NT2/D1 (cell line): ENCODE measurements around the gene TSPAN17.
A peak's percentile ranks its signal among the peaks of the same experiment; 100 is the strongest.

Experiments
- DNase-seq: peaks from one replicate; pipeline ENCODE4 v3.0.0-alpha.2; 2011; ENCODE audit warnings: low read depth, low spot score
- H3K27me3 ChIP-seq: 2 replicates; pipeline ENCODE4 v1.6.0; 2011; ENCODE audit warnings: mild to moderate bottlenecking; ENCODE audit not compliant: insufficient read length, insufficient read depth
- H3K36me3 ChIP-seq: 2 replicates; pipeline ENCODE4 v1.6.1; 2011; ENCODE audit warnings: mild to moderate bottlenecking, low read length, mixed read lengths; ENCODE audit not compliant: insufficient read depth, insufficient read length
- H3K4me1 ChIP-seq: 2 replicates; pipeline ENCODE4 v1.5.1; 2011; ENCODE audit not compliant: insufficient read depth, insufficient read length
- H3K4me3 ChIP-seq: 2 replicates; pipeline ENCODE4 v1.5.1; 2011; ENCODE audit warnings: low read depth; ENCODE audit not compliant: insufficient read length
- H3K9ac ChIP-seq: 2 replicates; pipeline ENCODE4 v1.6.0; 2011; ENCODE audit warnings: low read depth; ENCODE audit not compliant: insufficient read length
- H3K9me3 ChIP-seq: 2 replicates; pipeline ENCODE4 v1.5.1; 2011; ENCODE audit warnings: mild to moderate bottlenecking, low read length; ENCODE audit not compliant: insufficient read depth
- SUZ12 ChIP-seq: IDR thresholded peaks from 2 replicates; pipeline ENCODE4 v1.6.1; 2011; ENCODE audit not compliant: insufficient read length, insufficient read depth; ENCODE audit errors: extremely low read depth
- YY1 ChIP-seq: IDR thresholded peaks from 2 replicates; pipeline ENCODE4 v1.6.1; 2011; ENCODE audit not compliant: insufficient read length, insufficient read depth
- ZNF274 ChIP-seq: IDR thresholded peaks from 2 replicates; pipeline ENCODE4 v1.6.1; 2011; ENCODE audit warnings: mild to moderate bottlenecking, low read depth, low read length

The TSPAN17 gene

GRCh38 chr5:176687881-176688280, 40.6 kb downstream of the TSPAN17 start:
- no peak overlapping the region for H3K4me3 ChIP-seq
- DNase-seq, result no peak
- TF ChIP-seq YY1, result no peak
- TF ChIP-seq ZNF274, result no peak
- no peak for TF ChIP-seq SUZ12
- peaks cover 12% of the 10 kb centered on the region; the same call in 1 of the 2 replicates for H3K9me3 ChIP-seq
- no peak overlapping the region for H3K9ac ChIP-seq
- H3K4me1 ChIP-seq, result peaks cover 2% of the 10 kb centered on the region
- no peaks in the 10 kb centered on the region for H3K36me3 ChIP-seq
- no peaks in the 10 kb centered on the region for H3K27me3 ChIP-seq

- no peak overlapping the region for H3K4me3 ChIP-seq
- peaks cover 2% of the 10 kb centered on the region for H3K4me1 ChIP-seq
- H3K36me3 ChIP-seq, result no peaks in the 10 kb centered on the region
- TF ChIP-seq YY1, result no peak
- TF ChIP-seq ZNF274, result no peak
- no peak for TF ChIP-seq SUZ12
- H3K9ac ChIP-seq, result no peak overlapping the region
- no peak for DNase-seq
- H3K9me3 ChIP-seq, result peaks cover 12% of the 10 kb centered on the region; the same call in 1 of the 2 replicates
- peaks cover 3% of the 10 kb centered on the region for H3K27me3 ChIP-seq
Observed at GRCh38 chr5:176690911-176691310, 43.6 kb downstream of the TSPAN17 start.

GRCh38 chr5:176691524-176691923, 44.2 kb downstream of the TSPAN17 start:
- TF ChIP-seq YY1 (no peak), ZNF274 (no peak), SUZ12 (no peak)
- Histone ChIP-seq H3K36me3 (no peaks in the 10 kb centered on the region), H3K4me3 (no peak overlapping the region), H3K27me3 (peaks cover 3% of the 10 kb centered on the region), H3K4me1 (peaks cover 4% of the 10 kb centered on the region), H3K9ac (no peak overlapping the region), H3K9me3 (peaks cover 12% of the 10 kb centered on the region; the same call in 1 of the 2 replicates)
- DNase-seq, result no peak

GRCh38 chr5:176692326-176692725, 45.0 kb downstream of the TSPAN17 start:
- H3K9me3 ChIP-seq, result peaks cover 9% of the 10 kb centered on the region; the same call in 1 of the 2 replicates
- H3K9ac ChIP-seq, result peak overlapping the region; percentile 0
- peaks cover 3% of the 10 kb centered on the region for H3K27me3 ChIP-seq
- DNase-seq, result no peak
- no peak overlapping the region for H3K4me3 ChIP-seq
- no peak for TF ChIP-seq SUZ12
- TF ChIP-seq YY1, result no peak
- TF ChIP-seq ZNF274, result no peak
- H3K4me1 ChIP-seq, result peaks cover 10% of the 10 kb centered on the region
- no peaks in the 10 kb centered on the region for H3K36me3 ChIP-seq

- no peak overlapping the region for H3K4me3 ChIP-seq
- H3K9ac ChIP-seq, result no peak overlapping the region
- TF ChIP-seq ZNF274 (no peak), YY1 (no peak), SUZ12 (no peak)
- H3K27me3 ChIP-seq, result peaks cover 3% of the 10 kb centered on the region
- DNase-seq, result no peak
- no peaks in the 10 kb centered on the region for H3K36me3 ChIP-seq
- H3K9me3 ChIP-seq, result peaks cover 4% of the 10 kb centered on the region; the same call in 1 of the 2 replicates
- H3K4me1 ChIP-seq, result peaks cover 13% of the 10 kb centered on the region
Observed at GRCh38 chr5:176692839-176693476, 45.7 kb downstream of the TSPAN17 start.

GRCh38 chr5:176693477-176693851, 46.2 kb downstream of the TSPAN17 start:
- TF ChIP-seq ZNF274, result no peak
- no peak for TF ChIP-seq SUZ12
- TF ChIP-seq YY1, result no peak
- H3K9ac ChIP-seq, result no peak overlapping the region
- H3K4me3 ChIP-seq, result no peak overlapping the region
- no peak for DNase-seq
- peaks cover 3% of the 10 kb centered on the region for H3K27me3 ChIP-seq
- H3K36me3 ChIP-seq, result no peaks in the 10 kb centered on the region
- peaks cover 13% of the 10 kb centered on the region for H3K4me1 ChIP-seq
- H3K9me3 ChIP-seq, result no peaks in the 10 kb centered on the region

GRCh38 chr5:176694146-176694545, 46.9 kb downstream of the TSPAN17 start:
- H3K9me3 ChIP-seq, result no peaks in the 10 kb centered on the region
- TF ChIP-seq ZNF274 (no peak), YY1 (no peak), SUZ12 (no peak)
- no peak overlapping the region for H3K9ac ChIP-seq
- H3K36me3 ChIP-seq, result no peaks in the 10 kb centered on the region
- peaks cover 16% of the 10 kb centered on the region for H3K4me1 ChIP-seq
- DNase-seq, result no peak
- H3K4me3 ChIP-seq, result no peak overlapping the region
- peaks cover 3% of the 10 kb centered on the region for H3K27me3 ChIP-seq

GRCh38 chr5:176694631-176695030, 47.3 kb downstream of the TSPAN17 start:
- Histone ChIP-seq H3K27me3 (peaks cover 3% of the 10 kb centered on the region), H3K4me3 (no peak overlapping the region), H3K36me3 (no peaks in the 10 kb centered on the region), H3K9me3 (no peaks in the 10 kb centered on the region), H3K4me1 (peaks cover 16% of the 10 kb centered on the region), H3K9ac (no peak overlapping the region)
- DNase-seq, result no peak
- TF ChIP-seq SUZ12, result no peak
